Loucy (cell line): ENCODE data around the gene JAG1.

Experiments
- H2AFZ ChIP-seq: fragments of 200-600 bp; sonication (generic); 2 replicates; pipeline ENCODE4 v1.6.0; 2016; ENCODE audit warnings: antibody characterized with exemption, mild to moderate bottlenecking, low read length, moderate library complexity
- H3F3A ChIP-seq: fragments of 200-600 bp; 2 replicates; pipeline ENCODE4 v1.6.0; 2016; ENCODE audit warnings: antibody characterized with exemption, low read depth, mild to moderate bottlenecking
- H3K27me3 ChIP-seq: fragments of 200-600 bp; sonication (generic); 2 replicates; pipeline ENCODE4 v1.6.1; 2014; ENCODE audit warnings: low read length, mild to moderate bottlenecking; ENCODE audit not compliant: insufficient read depth, poor library complexity, severe bottlenecking
- H3K36me3 ChIP-seq: fragments of 200-600 bp; sonication (generic); 2 replicates; pipeline ENCODE4 v1.6.1; 2016; ENCODE audit warnings: low read length; ENCODE audit not compliant: insufficient read depth
- H3K4me1 ChIP-seq: fragments of 200-600 bp; sonication (generic); 2 replicates; pipeline ENCODE4 v1.5.1; 2014; ENCODE audit warnings: low read length, mild to moderate bottlenecking; ENCODE audit not compliant: insufficient read depth, poor library complexity, severe bottlenecking
- H3K4me2 ChIP-seq: fragments of 200-600 bp; sonication (generic); 2 replicates; pipeline ENCODE4 v1.6.0; 2014; ENCODE audit warnings: antibody characterized with exemption, low read length, low read depth, mild to moderate bottlenecking; ENCODE audit not compliant: poor library complexity, severe bottlenecking
- H3K4me3 ChIP-seq: fragments of 200-600 bp; sonication (generic); 2 replicates; pipeline ENCODE4 v1.5.1; 2014; ENCODE audit warnings: low read length, mild to moderate bottlenecking, mixed read lengths; ENCODE audit not compliant: poor library complexity, severe bottlenecking
- H3K79me2 ChIP-seq: fragments of 200-600 bp; sonication (generic); 2 replicates; pipeline ENCODE4 v1.6.1; 2014; ENCODE audit warnings: low read length; ENCODE audit not compliant: insufficient read depth
- H3K9ac ChIP-seq: fragments of 200-600 bp; sonication (generic); 2 replicates; pipeline ENCODE4 v1.6.0; 2014; ENCODE audit warnings: mild to moderate bottlenecking, low read depth, low read length, moderate library complexity; ENCODE audit not compliant: poor library complexity, severe bottlenecking
- H3K9me2 ChIP-seq: fragments of 200-600 bp; sonication (generic); replicated peaks from 2 replicates; pipeline ENCODE4 v1.6.1; 2016; ENCODE audit warnings: low read depth, low read length, mixed read lengths
- H3K9me3 ChIP-seq: fragments of 200-600 bp; sonication (generic); 2 replicates; pipeline ENCODE4 v1.6.1; 2014; ENCODE audit warnings: mild to moderate bottlenecking, antibody characterized with exemption, low read length, low read depth; ENCODE audit not compliant: insufficient read depth
- H4K20me1 ChIP-seq: fragments of 200-600 bp; sonication (generic); 2 replicates; pipeline ENCODE4 v1.6.0; 2014; ENCODE audit warnings: antibody characterized with exemption, low read length, mild to moderate bottlenecking; ENCODE audit not compliant: insufficient read depth, poor library complexity, severe bottlenecking
- CTCF ChIP-seq: fragments of 200-600 bp; sonication (generic); conservative IDR thresholded peaks from 2 replicates; pipeline ENCODE4 v1.5.1; 2014; ENCODE audit warnings: mild to moderate bottlenecking, antibody characterized with exemption, low read length
- EZH2phosphoT487 ChIP-seq: fragments of 200-600 bp; IDR thresholded peaks from 2 replicates; pipeline ENCODE4 v1.6.1; 2018; ENCODE audit warnings: antibody characterized with exemption, mild to moderate bottlenecking, moderate library complexity, borderline replicate concordance

Gene JAG1

GRCh38 chr20:10639077-10639736 is 34.6 kb downstream of the JAG1 start:
- no peak overlapping the region for H3K4me2 ChIP-seq
- no peaks in the 10 kb centered on the region for H3K9me2 ChIP-seq
- H3K79me2 ChIP-seq: no peaks in the 10 kb centered on the region
- H3K36me3 ChIP-seq: no peaks in the 10 kb centered on the region
- TF ChIP-seq CTCF (no peak), EZH2phosphoT487 (no peak)
- no peak overlapping the region for H3K9ac ChIP-seq
- H3K4me3 ChIP-seq: no peak overlapping the region
- no peaks in the 10 kb centered on the region for H3K27me3 ChIP-seq
- no peaks in the 10 kb centered on the region for H3K4me1 ChIP-seq
- no peaks in the 10 kb centered on the region for H4K20me1 ChIP-seq
- H3K9me3 ChIP-seq: no peaks in the 10 kb centered on the region
- no peaks in the 10 kb centered on the region for H3F3A ChIP-seq
- H2AFZ ChIP-seq: no peak overlapping the region

GRCh38 chr20:10637563-10637962 is 36.2 kb downstream of the JAG1 start:
- Histone ChIP-seq H3K9ac (no peak overlapping the region), H3K9me3 (no peaks in the 10 kb centered on the region), H3K4me3 (no peak overlapping the region), H3K36me3 (no peaks in the 10 kb centered on the region), H3K4me2 (no peak overlapping the region), H3K79me2 (no peaks in the 10 kb centered on the region), H3K9me2 (no peaks in the 10 kb centered on the region), H3F3A (no peaks in the 10 kb centered on the region), H3K27me3 (no peaks in the 10 kb centered on the region), H4K20me1 (no peaks in the 10 kb centered on the region), H3K4me1 (no peaks in the 10 kb centered on the region), H2AFZ (no peak overlapping the region)
- no peak for TF ChIP-seq CTCF
- TF ChIP-seq EZH2phosphoT487: no peak

GRCh38 chr20:10637031-10637559 is 36.7 kb downstream of the JAG1 start:
- no peaks in the 10 kb centered on the region for H4K20me1 ChIP-seq
- H3K9ac ChIP-seq: no peak overlapping the region
- H3F3A ChIP-seq: no peaks in the 10 kb centered on the region
- TF ChIP-seq CTCF: no peak
- no peak for TF ChIP-seq EZH2phosphoT487
- H3K9me2 ChIP-seq: no peaks in the 10 kb centered on the region
- H3K4me1 ChIP-seq: no peaks in the 10 kb centered on the region
- H3K36me3 ChIP-seq: no peaks in the 10 kb centered on the region
- H3K27me3 ChIP-seq: no peaks in the 10 kb centered on the region
- H3K4me3 ChIP-seq: no peak overlapping the region
- no peaks in the 10 kb centered on the region for H3K79me2 ChIP-seq
- H3K9me3 ChIP-seq: no peaks in the 10 kb centered on the region
- H2AFZ ChIP-seq: no peak overlapping the region
- H3K4me2 ChIP-seq: no peak overlapping the region
